GM19463 (cell line): ENCODE data around the gene NLRP9.
"Not testable (repeated sequence)": the region's sequence is repeated elsewhere in the genome, so short reads cannot be mapped to it uniquely, and the experiment has no call there.

Experiments used
- ATAC-seq: cut with Tn5 transposase; IDR thresholded peaks from one replicate; pipeline ENCODE4 v1.9.1; 2021; ENCODE audit warnings: mild to moderate bottlenecking, moderate library complexity; ENCODE audit not compliant: unreplicated experiment

Gene NLRP9

GRCh38 chr19:55738302-55738701, at the start of gene NLRP9:
TSS of gene NLRP9 (minus strand) at chr19:55738402. CDS start at chr19:55738374, 28 bp downstream.
- ATAC-seq: no peak

GRCh38 chr19:55781112-55781511, 42.9 kb upstream of the NLRP9 start:
- no peak for ATAC-seq

DNA sequence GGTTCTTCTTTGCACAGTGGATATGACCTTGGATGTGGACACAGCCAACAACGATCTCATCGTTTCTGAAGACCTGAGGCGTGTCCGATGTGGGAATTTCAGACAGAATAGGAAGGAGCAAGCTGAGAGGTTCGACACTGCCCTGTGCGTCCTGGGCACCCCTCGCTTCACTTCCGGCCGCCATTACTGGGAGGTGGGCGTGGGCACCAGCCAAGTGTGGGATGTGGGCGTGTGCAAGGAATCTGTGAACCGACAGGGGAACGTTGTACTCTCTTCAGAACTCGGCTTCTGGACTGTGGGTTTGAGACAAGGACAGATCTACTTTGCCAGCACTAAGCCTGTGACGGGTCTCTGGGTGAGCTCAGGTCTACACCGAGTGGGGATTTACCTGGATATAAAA, 40.1 kb upstream of the NLRP9 start:
- no peak for ATAC-seq

GRCh38 chr19:55777528-55777927, 39.3 kb upstream of the NLRP9 start:
- ATAC-seq: no peak

DNA sequence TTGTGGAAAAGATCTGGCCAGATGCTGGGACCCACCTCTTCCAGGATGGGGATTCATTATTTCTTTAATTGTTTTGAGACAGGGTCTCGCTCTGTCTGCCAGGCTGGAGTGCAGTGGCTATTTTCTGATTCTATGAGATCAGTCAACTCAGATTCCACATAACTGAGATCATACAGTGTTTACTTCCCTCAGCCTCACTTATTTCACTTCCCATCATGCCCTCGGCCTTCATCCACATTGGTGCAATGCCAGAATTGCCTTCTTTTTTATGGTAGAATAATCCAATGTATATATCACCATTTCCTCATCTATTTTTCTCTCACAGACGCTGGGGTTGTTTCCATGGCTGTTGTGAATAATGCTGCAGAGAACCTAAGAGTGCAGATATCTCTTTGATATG, 31.4 kb upstream of the NLRP9 start:
- ATAC-seq: not testable (repeated sequence)

DNA sequence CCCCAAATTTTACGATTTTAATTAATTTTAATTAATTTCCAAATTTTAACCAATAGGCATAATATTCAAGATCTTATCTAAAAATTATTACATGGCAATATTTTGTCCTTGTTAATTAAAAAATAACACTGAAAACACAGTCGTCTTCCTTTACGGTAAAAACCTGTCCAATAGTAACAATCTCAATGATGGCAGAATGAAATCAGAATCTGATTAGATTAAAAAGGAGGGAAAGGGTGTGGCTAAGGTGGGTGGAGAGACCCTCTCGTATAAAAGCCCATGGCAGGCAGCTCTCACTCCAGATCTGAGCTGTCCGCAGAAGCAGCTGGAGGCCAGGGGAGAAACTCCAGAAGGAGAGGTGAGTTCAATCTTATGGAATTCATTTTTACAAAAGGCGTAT, 30.6 kb upstream of the NLRP9 start, which contains the start of gene RFPL4AL1:
Gene RFPL4AL1 (plus strand): TSS at position 301 of the 400 bp plus-strand sequence. CDS start 2,687 bp downstream, outside the sequence.
- not testable (repeated sequence) for ATAC-seq

- no peak for ATAC-seq
These were observed 28.3 kb upstream of the NLRP9 start for GRCh38 chr19:55766466-55766865.

DNA sequence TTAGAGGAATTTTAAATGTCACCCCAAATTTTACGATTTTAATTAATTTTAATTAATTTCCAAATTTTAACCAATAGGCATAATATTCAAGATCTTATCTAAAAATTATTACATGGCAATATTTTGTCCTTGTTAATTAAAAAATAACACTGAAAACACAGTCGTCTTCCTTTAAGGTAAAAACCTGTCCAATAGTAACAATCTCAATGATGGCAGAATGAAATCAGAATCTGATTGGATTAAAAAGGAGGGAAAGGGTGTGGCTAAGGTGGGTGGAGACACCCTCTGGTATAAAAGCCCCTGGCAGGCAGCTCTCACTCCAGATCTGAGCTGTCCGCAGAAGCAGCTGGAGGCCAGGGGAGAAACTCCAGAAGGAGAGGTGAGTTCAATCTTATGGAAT, 20.6 kb upstream of the NLRP9 start, which contains the start of gene RFPL4A:
Gene RFPL4A (plus strand): TSS at position 301 of the 400 bp plus-strand sequence. CDS start 2,704 bp downstream, outside the sequence.
- ATAC-seq: not testable (repeated sequence)

DNA sequence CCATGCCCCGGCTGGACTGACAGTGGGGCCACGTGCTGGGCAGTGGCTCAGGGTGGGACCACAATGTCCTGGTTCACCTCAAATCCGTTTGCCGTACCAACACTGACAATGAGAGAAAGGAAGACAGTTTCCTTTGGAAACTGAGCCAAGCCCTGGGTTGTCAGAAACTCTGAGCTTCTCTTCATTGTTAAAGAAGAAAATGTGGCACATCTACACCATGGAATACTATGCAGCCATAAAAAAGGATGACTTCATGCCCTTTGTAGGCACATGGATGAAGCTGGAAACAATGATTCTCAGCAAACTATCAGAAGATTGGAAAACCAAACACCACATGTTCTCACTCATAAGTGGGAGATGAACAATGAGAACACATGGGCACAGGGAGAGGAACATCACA, 18.6 kb upstream of the NLRP9 start:
- not testable (repeated sequence) for ATAC-seq

GRCh38 chr19:55753401-55753800, 15.2 kb upstream of the NLRP9 start:
- ATAC-seq: no peak

GRCh38 chr19:55750715-55751114, 12.5 kb upstream of the NLRP9 start:
- ATAC-seq: no peak

DNA sequence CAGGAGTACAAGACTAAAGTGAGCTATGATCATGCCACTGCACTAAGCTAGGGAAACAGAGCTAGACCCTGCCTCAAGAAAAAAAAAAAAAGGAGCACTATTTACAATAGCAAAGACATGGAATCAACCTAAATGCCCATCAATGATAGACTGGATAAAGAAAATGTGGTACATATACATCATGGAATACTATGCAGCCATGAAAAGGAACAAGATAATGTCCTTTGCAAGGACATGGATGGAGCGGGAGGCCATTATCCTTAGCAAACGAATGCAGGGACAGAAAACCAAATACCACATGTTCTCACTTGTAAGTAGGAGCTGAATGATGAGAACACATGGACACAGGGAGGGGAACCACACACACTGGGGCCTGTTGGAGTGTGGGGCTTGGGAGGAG, 7.8 kb downstream of the NLRP9 start:
- ATAC-seq: not testable (repeated sequence)

DNA sequence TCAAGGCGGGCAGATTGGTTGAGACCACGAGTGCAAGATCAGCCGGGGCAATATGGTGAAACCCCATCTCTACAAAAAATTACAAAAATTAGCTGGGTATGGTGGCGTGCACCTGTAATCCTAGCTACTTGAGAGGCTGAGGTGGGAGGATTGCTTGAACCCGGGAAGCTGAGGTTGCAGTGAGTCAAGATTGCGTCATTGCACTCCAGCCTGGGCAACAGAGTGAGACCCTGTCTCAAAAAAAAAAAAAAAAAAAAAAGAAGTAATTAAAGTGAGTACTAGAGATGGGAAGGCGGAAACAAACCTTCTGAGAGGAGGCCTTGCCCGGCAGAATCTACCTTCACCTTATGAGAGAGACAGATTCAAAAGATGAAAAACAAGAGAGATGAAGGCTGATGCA, 14.7 kb downstream of the NLRP9 start:
- ATAC-seq: no peak

DNA sequence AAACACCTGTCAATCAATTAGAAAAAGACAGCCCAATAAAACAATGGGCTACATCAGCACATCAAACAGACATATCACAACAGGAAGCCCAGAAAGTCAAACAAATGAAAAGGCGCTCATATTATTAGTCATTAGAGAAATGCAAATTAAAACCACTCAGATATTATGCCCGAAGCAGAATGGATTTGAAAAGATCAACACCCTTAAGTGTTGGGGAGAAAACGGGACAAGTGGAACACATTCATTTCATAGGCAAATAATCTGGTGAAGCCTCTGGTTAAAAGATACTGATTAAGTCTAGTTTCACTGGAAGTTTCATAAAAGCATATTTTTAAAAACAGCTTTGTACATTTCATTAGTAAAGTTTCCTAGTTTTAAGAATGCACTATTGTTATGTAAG, 17.4 kb downstream of the NLRP9 start:
- ATAC-seq: no peak

DNA sequence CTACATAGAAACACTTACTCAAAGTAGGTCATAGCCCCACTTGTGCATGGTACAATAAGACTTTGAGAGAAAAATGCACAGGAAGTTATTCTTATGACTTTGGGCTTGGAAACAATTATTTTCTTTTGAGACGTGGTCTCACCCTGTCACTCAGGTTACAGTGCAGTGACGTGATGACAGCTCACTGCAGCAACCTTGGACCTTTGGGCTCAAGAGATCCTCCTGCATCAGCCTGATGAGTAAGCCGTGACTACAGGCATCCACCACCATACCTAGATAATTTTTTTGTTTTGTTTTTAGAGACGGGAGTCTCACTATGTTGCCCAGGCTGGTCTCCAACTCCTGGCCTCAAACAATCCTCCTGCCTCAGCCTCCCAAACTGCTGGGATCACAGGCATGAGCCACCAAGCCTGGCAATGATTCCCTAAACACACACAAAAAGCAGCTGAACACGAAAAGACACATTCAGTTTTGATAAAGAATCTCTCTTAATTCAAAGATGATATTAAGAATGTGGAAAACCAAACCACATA, 17.9 kb downstream of the NLRP9 start:
- ATAC-seq: no peak

DNA sequence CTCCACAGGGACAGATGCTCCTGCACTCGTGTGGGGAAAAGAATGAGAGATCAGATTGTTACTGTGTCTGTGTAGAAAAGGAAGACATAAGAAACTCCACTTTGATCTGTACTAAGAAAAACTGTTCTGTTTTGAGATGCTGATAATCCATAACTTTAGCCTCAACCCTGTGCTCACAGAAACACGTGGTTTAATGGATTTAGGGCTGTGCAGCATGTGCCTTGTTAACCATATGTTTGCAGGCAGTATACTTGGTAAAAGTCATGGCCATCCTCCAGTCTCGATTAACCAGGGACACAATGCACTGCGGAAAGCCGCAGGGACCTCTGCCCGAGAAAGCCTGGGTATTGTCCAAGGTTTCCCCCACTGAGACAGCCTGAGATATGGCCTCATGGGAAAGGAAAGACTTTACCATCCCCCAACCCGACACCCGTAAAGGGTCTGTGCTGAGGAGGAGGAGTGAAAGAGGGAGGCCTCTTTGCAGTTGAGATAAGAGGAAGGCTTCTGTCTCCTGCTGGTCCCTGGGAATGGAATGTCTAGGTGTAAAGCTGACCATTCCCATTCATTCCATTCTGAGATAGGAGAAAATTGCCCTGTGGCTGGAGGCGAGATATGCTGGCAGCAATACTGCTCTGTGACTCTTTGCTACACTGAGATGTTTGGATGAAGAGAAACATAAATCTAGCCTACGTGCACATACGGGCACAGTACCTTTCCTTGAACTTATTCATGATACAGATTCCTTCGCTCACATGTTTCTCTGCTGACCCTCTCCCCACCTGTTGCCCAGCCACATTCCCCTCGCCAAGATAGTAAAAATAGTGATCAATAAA, 20.1 kb downstream of the NLRP9 start:
- ATAC-seq: not testable (repeated sequence)

DNA sequence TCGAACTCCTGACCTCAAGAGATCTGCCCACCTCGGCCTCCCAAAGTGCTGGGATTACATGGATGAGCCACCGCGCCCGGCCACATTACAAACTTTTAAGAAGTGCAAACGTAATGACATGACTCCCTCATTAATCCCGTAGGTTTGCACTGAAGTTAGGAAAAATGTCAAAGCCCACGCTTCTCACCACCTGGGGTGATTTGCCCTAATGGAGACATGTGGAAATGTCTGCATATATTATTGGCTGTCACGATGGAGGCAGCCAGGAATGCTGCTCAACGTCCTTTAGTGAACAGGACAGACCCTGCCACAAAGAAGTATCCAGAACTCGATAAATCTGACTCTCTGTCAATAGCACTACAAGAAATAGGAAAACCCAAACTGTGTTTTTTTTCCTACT, 21.0 kb downstream of the NLRP9 start:
- ATAC-seq: no peak

DNA sequence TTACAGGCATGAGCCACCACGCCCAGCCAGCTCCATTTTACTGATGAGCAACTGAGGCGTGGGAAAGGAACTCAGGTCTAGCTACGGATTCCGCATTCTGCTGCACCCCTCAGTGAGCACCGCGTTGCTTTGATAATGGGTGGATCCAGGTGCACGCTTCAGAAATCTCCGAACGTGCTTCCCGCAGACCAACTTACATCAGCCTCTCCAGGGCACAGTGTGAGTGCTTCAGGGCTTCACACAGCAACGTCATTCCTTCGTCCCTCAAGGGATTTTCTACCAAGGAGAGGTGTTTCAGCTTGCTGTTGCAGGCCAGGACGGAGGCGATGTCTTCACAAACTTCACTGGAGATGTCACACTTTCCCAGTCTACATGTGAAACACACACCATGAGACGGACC, 21.7 kb downstream of the NLRP9 start:
- ATAC-seq: no peak

- ATAC-seq: no peak
These were observed 25.2 kb downstream of the NLRP9 start for GRCh38 chr19:55712804-55713631.

GRCh38 chr19:55711719-55712118, 26.5 kb downstream of the NLRP9 start:
- no peak for ATAC-seq

GRCh38 chr19:55705972-55706371, 32.2 kb downstream of the NLRP9 start:
- ATAC-seq: no peak
